Thyroid gland (tissue), 4 donors: Measurements from ENCODE around the gene OR8B2. TPM values are rescaled to one million over a fixed set of nuclear protein-coding genes. Genes with fewer than 3 reads are reported as not detected.
"Not testable (repeated sequence)": the region's sequence is repeated elsewhere in the genome, so short reads cannot be mapped to it uniquely, and the experiment has no call there.

Experiments
- DNase-seq, 2 donors: peaks; one replicate each; pipeline ENCODE4 v3.0.0-alpha.2; 2019
- H3K27ac ChIP-seq, 3 donors: fragments of 200-600 bp; sonication (generic); 1 replicate in 2 of 3; 2 replicates in 1 of 3; pipeline ENCODE4 v1.5.1; 2016 to 2019; ENCODE audit warnings: mild to moderate bottlenecking in 1 of 3, moderate library complexity in 1 of 3
- H3K27me3 ChIP-seq: fragments of 200-600 bp; sonication (generic); one replicate; pipeline ENCODE4 v1.5.1; 2019
- H3K36me3 ChIP-seq, 2 donors: fragments of 200-600 bp; sonication (generic); one replicate each; pipeline ENCODE4 v1.5.1; 2016 to 2019
- H3K4me1 ChIP-seq, 2 donors: fragments of 200-600 bp; sonication (generic); one replicate each; pipeline ENCODE4 v1.5.1; 2017 to 2019
- H3K4me3 ChIP-seq, 3 donors: fragments of 200-600 bp; sonication (generic); replicated peaks in 1 of 3; 1 replicate in 2 of 3; 2 replicates in 1 of 3; pipeline ENCODE4 v1.5.1; 2016; ENCODE audit warnings: mild to moderate bottlenecking in 1 of 3
- H3K9me3 ChIP-seq: fragments of 200-600 bp; sonication (generic); one replicate; pipeline ENCODE4 v1.5.1; 2017
- CTCF ChIP-seq, 6 experiments: fragments of 200-600 bp in 3 of 6; fragments of 450-650 bp in 3 of 6; sonication (generic) in 3 of 6; IDR thresholded peaks; one replicate each; pipeline ENCODE4 v1.5.1; 2016 to 2019; ENCODE audit warnings: antibody characterized with exemption in 6 of 6, mild to moderate bottlenecking in 2 of 6, inconsistent platforms in 1 of 6, moderate library complexity in 1 of 6
- POLR2A ChIP-seq, 2 donors: fragments of 450-650 bp; IDR thresholded peaks; one replicate each; pipeline ENCODE4 v1.6.1; 2017; ENCODE audit warnings: antibody characterized with exemption in 2 of 2, mild to moderate bottlenecking in 2 of 2, moderate library complexity in 1 of 2
- WGBS, 2 donors: methylation state at CpG; one replicate each; pipeline ENCODE4 v1.1.5; 2017; 5-methylcytosine and 5-hydroxymethylcytosine counted together
- intact Hi-C: fragments of 100-400 bp; cut with DNase I; formaldehyde crosslinking; loops from one replicate; pipeline ENCODE4 v1.15.1; 2023
- total RNA-seq, 4 donors: library from RNA; depleted of rRNA; stranded (reverse); fragments of >200 nt; gene quantifications; one replicate each; pipeline ENCODE4 v1.2.3, GENCODE V29; 2016

Gene OR8B2
- total RNA-seq, 4 donors from 2014 or later = not detected

DNA sequence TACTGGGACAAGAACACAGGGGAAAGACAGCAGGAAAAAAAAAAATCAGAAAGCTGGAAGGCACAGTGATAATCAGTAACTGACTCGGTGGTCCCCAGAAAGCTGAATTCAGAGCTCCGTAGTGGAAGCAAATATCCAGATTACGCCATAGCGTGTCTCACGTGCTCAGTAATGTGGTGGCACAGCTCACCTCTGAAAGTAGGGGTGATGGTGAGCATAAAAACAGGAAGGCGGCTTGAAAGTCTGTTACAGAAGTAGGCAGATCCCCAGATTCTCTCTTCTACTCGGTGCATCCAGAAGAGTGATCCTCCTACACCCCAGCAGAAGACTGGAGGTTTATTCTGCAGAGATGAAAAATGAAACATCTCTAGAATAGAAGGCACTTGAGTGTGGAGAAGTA is 25.6 kb upstream of the OR8B2 start:
- H3K27me3 ChIP-seq = no peaks in the 10 kb centered on the region
- TF ChIP-seq POLR2A (IDR thresholded peaks at IDR 0.05) (no peak), CTCF (IDR thresholded peaks at IDR 0.05) (no peak)
- no peaks in the 10 kb centered on the region for H3K4me1 ChIP-seq
- no peaks in the 10 kb centered on the region for H3K36me3 ChIP-seq
- intact Hi-C loops = loop anchor here (5.0 kb wide), 1 partner anchor 172 kb away; no protein-coding TSS in a partner anchor
- no peak overlapping the region for H3K4me3 ChIP-seq
- H3K27ac ChIP-seq = no peak overlapping the region
- H3K9me3 ChIP-seq = no peaks in the 10 kb centered on the region
- DNase-seq = no peak
- WGBS, 2 donors = 87 to 88% methylated on average over 7 of the region's 7 CpGs

DNA sequence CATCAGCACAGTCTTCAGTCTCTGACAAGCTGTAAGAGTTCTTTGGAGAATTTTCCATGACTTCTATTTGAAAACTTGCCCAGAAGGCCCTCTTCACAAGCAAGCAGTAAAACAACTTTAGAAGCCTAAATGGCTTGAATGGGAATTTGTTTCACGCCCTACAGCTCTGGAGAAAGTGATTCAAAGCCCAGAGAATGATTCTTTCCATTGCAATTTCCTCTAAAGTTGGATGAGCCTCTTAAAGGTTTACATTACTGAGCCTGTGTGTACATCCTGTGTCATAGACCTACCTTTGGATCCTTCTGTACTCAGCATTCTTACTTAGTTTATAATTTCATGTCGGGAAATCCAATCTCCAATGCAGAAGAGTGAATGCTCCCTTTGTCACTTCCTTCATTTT is 21.3 kb upstream of the OR8B2 start:
- H3K27me3 ChIP-seq = no peaks in the 10 kb centered on the region
- no peaks in the 10 kb centered on the region for H3K36me3 ChIP-seq
- intact Hi-C loops = no loop called here
- DNase-seq = no peak
- H3K27ac ChIP-seq = no peak overlapping the region
- H3K9me3 ChIP-seq = no peaks in the 10 kb centered on the region
- TF ChIP-seq POLR2A (IDR thresholded peaks at IDR 0.05) (no peak), CTCF (IDR thresholded peaks at IDR 0.05) (no peak)
- no peaks in the 10 kb centered on the region for H3K4me1 ChIP-seq
- WGBS, 2 donors = 40 to 47% methylated on average over 2 of the region's 2 CpGs
- H3K4me3 ChIP-seq = no peak overlapping the region

GRCh38 chr11:124403186-124403585 is 18.9 kb upstream of the OR8B2 start:
- H3K27me3 ChIP-seq, H3K9me3 ChIP-seq, H3K4me3 ChIP-seq, H3K36me3 ChIP-seq, H3K4me1 ChIP-seq, intact Hi-C loops, DNase-seq, H3K27ac ChIP-seq: not testable (repeated sequence)
- WGBS, 2 donors = 93 to 96% methylated on average over 11 to 23 of the region's 27 CpGs

DNA sequence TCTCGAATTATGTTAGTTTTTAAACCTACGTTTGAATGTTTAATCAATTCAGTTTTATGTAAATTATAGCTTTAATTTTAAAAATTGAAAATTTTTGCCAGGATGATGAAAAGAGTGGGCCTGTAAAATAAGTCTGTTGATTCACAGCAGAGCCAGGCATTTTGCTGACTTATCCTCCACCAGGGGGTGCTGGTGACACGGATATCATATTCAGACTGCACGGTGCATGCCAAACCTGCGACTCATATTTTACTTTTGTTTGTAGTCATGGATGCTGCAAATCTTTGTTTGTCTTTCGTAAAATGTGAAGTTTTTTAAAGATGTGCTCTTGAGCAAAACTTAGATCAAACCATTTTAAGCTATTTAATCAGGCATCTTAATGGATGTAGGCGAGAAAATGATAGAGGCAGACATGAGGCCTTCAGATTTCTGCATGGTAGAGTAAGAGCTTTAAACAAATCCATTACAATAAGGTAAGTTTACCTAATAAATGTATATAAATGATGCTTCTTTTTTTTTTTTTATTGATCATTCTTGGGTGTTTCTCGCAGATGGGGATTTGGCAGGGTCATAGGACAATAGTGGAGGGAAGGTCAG is 18.1 kb upstream of the OR8B2 start:
- 43 to 50% methylated on average over 8 of the region's 8 CpGs for WGBS, 2 donors
- H3K4me3 ChIP-seq = no peak overlapping the region
- no peaks in the 10 kb centered on the region for H3K4me1 ChIP-seq
- intact Hi-C loops = no loop called here
- no peak overlapping the region for H3K27ac ChIP-seq
- DNase-seq = peak; percentile 35 to 54
- no peaks in the 10 kb centered on the region for H3K27me3 ChIP-seq
- no peak for TF ChIP-seq POLR2A (IDR thresholded peaks at IDR 0.05)
- peak in 4 of 6 experiments; percentile 26 to 49 (median 33) for TF ChIP-seq CTCF (IDR thresholded peaks at IDR 0.05)
- no peaks in the 10 kb centered on the region for H3K36me3 ChIP-seq
- H3K9me3 ChIP-seq = no peaks in the 10 kb centered on the region

DNA sequence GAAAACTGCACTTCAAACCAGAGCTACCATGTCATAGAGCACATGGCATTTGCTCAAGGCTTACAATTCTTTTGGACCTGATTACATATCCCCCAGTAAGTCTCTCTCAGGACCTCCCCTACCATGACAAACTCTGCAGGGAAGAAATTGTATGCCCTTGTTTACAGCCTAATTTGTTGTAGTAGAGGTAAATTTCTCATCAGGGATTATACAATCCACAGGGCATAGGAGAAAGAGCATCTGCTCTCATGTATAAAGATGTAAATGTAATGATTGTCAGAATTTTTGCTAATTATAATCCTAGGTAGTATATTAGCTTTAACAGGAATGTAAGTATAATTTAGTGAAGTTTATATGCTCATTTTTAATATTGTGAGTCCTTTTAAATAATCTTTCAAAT is 14.6 kb upstream of the OR8B2 start, which contains the start of gene OR8B3:
TSS of gene OR8B3 (minus strand) at position 101 of the 400 bp plus-strand sequence. CDS start 1,673 bp downstream, outside the sequence.
- no peaks in the 10 kb centered on the region for H3K27me3 ChIP-seq
- DNase-seq = no peak
- H3K4me3 ChIP-seq = no peak within 1 kb of the TSS
- H3K4me1 ChIP-seq = no peaks in the 10 kb centered on the region
- TF ChIP-seq POLR2A (IDR thresholded peaks at IDR 0.05) = no peak
- no peak for TF ChIP-seq CTCF (IDR thresholded peaks at IDR 0.05)
- H3K27ac ChIP-seq = no peak within 1 kb of the TSS
- no peaks in the 10 kb centered on the region for H3K9me3 ChIP-seq
- no peaks in the 10 kb centered on the region for H3K36me3 ChIP-seq
- intact Hi-C loops = no loop called here

DNA sequence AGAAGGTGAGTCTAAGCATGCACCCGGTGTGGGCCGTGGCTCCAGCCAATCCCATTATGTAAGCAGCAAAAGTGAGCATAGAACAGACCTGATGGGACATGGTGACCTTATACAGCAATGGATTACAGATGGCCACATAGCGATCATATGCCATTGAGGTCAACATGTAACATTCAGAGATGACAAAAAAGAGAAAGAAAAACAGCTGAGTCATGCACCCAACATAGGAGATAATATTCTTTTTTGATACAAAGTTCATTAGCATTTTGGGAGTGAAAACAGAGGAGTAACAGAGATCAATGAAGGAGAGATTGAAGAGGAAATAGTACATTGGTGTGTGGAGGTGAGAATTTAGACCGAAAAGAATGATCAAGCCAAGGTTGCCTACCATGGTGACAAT is 12.5 kb upstream of the OR8B2 start:
- H3K27me3 ChIP-seq, intact Hi-C loops, H3K4me1 ChIP-seq, H3K9me3 ChIP-seq, DNase-seq, H3K4me3 ChIP-seq, H3K27ac ChIP-seq, H3K36me3 ChIP-seq: not testable (repeated sequence)
- 93 to 97% methylated on average over 2 of the region's 4 CpGs for WGBS, 2 donors
